Measurements from ENCODE around the gene ANKDD1B. TPM values are rescaled to one million over a fixed set of nuclear protein-coding genes. Genes with fewer than 3 reads are reported as not detected.
"Not testable (repeated sequence)": the region's sequence is repeated elsewhere in the genome, so short reads cannot be mapped to it uniquely, and the experiment has no call there.

ANKDD1B gene
- polyA plus RNA-seq, 3 donors from 2014 or later: 0.63 to 0.76 (median 0.71) TPM

- Mint-ChIP-seq H3K4me1 (peaks cover 6 to 12% of the 10 kb centered on the region in 2 donors), H3K4me3 (no peak overlapping the region), H3K9me3 (no peaks in the 10 kb centered on the region), H3K36me3 (peaks cover 31 to 39% (median 32%) of the 10 kb centered on the region in 3 donors), H3K27ac (no peak overlapping the region), H3K27me3 (ENCODE audit: low read depth in 3 of 3) (peaks cover 0 to 3% (median 0%) of the 10 kb centered on the region in 3 donors)
- no peak for DNase-seq
These were observed 7.9 kb upstream of the ANKDD1B start for GRCh38 chr5:75603371-75603770.

GRCh38 chr5:75603821-75604220 lies 7.4 kb upstream of the ANKDD1B start:
- H3K4me3 Mint-ChIP-seq: no peak overlapping the region
- no peak for DNase-seq
- H3K27ac Mint-ChIP-seq: no peak overlapping the region
- H3K4me1 Mint-ChIP-seq: peaks cover 6 to 12% of the 10 kb centered on the region in 2 donors
- H3K9me3 Mint-ChIP-seq: no peaks in the 10 kb centered on the region
- H3K27me3 Mint-ChIP-seq (ENCODE audit: low read depth in 3 of 3): peaks cover 0 to 3% (median 0%) of the 10 kb centered on the region in 3 donors
- H3K36me3 Mint-ChIP-seq: peaks cover 32 to 39% (median 33%) of the 10 kb centered on the region in 3 donors

GRCh38 chr5:75607341-75607740 lies 3.9 kb upstream of the ANKDD1B start:
- not testable (repeated sequence) for H3K4me3 Mint-ChIP-seq; DNase-seq; H3K4me1 Mint-ChIP-seq; H3K9me3 Mint-ChIP-seq; H3K27ac Mint-ChIP-seq; H3K27me3 Mint-ChIP-seq (ENCODE audit: low read depth in 3 of 3)
- H3K36me3 Mint-ChIP-seq: peaks cover 18 to 29% (median 27%) of the 10 kb centered on the region in 3 donors

GRCh38 chr5:75608870-75609269 lies 2.4 kb upstream of the ANKDD1B start:
- H3K4me1 Mint-ChIP-seq: peaks cover 4 to 10% of the 10 kb centered on the region in 2 donors
- no peak overlapping the region for H3K27ac Mint-ChIP-seq
- no peak for DNase-seq
- peaks cover 0 to 9% (median 3%) of the 10 kb centered on the region in 3 donors for H3K27me3 Mint-ChIP-seq (ENCODE audit: low read depth in 3 of 3)
- peaks cover 12 to 23% (median 14%) of the 10 kb centered on the region in 3 donors for H3K36me3 Mint-ChIP-seq
- no peak overlapping the region for H3K4me3 Mint-ChIP-seq
- H3K9me3 Mint-ChIP-seq: peaks cover 0 to 1% (median 0%) of the 10 kb centered on the region in 6 donors

- peaks cover 4 to 10% of the 10 kb centered on the region in 2 donors for H3K4me1 Mint-ChIP-seq
- H3K27ac Mint-ChIP-seq: no peak overlapping the region
- no peak overlapping the region for H3K4me3 Mint-ChIP-seq
These were observed 1.1 kb upstream of the ANKDD1B start for GRCh38 chr5:75610201-75610600.

GRCh38 chr5:75610859-75611310 lies 368 bp upstream of the ANKDD1B start:
- not testable (repeated sequence) for H3K27me3 Mint-ChIP-seq (ENCODE audit: low read depth in 3 of 3); H3K27ac Mint-ChIP-seq; H3K9me3 Mint-ChIP-seq; DNase-seq; H3K4me1 Mint-ChIP-seq
- peaks cover 5 to 14% (median 10%) of the 10 kb centered on the region in 3 donors for H3K36me3 Mint-ChIP-seq
- H3K4me3 Mint-ChIP-seq: peak overlapping the region in 2 of 5 donors; percentile 10 to 54

More at GRCh38 chr5:75610201-75610600, 1.1 kb upstream of the ANKDD1B start:
- peaks cover 0 to 9% (median 3%) of the 10 kb centered on the region in 3 donors for H3K27me3 Mint-ChIP-seq (ENCODE audit: low read depth in 3 of 3)
- no peak for DNase-seq
- peaks cover 5 to 15% (median 10%) of the 10 kb centered on the region in 3 donors for H3K36me3 Mint-ChIP-seq
- peaks cover 0 to 1% (median 0%) of the 10 kb centered on the region in 6 donors for H3K9me3 Mint-ChIP-seq

- Mint-ChIP-seq H3K27ac (no peak overlapping the region), H3K9me3 (peaks cover 0 to 1% (median 0%) of the 10 kb centered on the region in 6 donors), H3K4me1 (peaks cover 4 to 10% of the 10 kb centered on the region in 2 donors), H3K36me3 (peaks cover 5 to 14% (median 6%) of the 10 kb centered on the region in 3 donors), H3K4me3 (no peak overlapping the region), H3K27me3 (ENCODE audit: low read depth in 3 of 3) (peaks cover 0 to 9% (median 3%) of the 10 kb centered on the region in 3 donors)
- DNase-seq: no peak
These were observed 945 bp downstream of the ANKDD1B start for GRCh38 chr5:75612226-75612569.

- H3K27me3 Mint-ChIP-seq (ENCODE audit: low read depth in 3 of 3): peaks cover 0 to 7% (median 3%) of the 10 kb centered on the region in 3 donors
- H3K27ac Mint-ChIP-seq: no peak overlapping the region
- H3K9me3 Mint-ChIP-seq: peaks cover 0 to 1% (median 0%) of the 10 kb centered on the region in 6 donors
- no peak overlapping the region for H3K4me3 Mint-ChIP-seq
- DNase-seq: no peak
- H3K36me3 Mint-ChIP-seq: peaks cover 0 to 10% (median 4%) of the 10 kb centered on the region in 3 donors
- peaks cover 4 to 10% of the 10 kb centered on the region in 2 donors for H3K4me1 Mint-ChIP-seq
These were observed 1.6 kb downstream of the ANKDD1B start for GRCh38 chr5:75612901-75613300.

- DNase-seq: no peak
- Mint-ChIP-seq H3K27ac (no peak overlapping the region), H3K9me3 (peaks cover 0 to 1% (median 0%) of the 10 kb centered on the region in 6 donors), H3K4me3 (no peak overlapping the region), H3K27me3 (ENCODE audit: low read depth in 3 of 3) (peaks cover 0 to 7% (median 3%) of the 10 kb centered on the region in 3 donors), H3K4me1 (peaks cover 4 to 10% of the 10 kb centered on the region in 2 donors), H3K36me3 (peaks cover 0 to 7% (median 4%) of the 10 kb centered on the region in 3 donors)
These were observed 2.9 kb downstream of the ANKDD1B start for GRCh38 chr5:75614176-75614575.

- DNase-seq: no peak
- no peaks in the 10 kb centered on the region for H3K4me1 Mint-ChIP-seq
- H3K4me3 Mint-ChIP-seq: no peak overlapping the region
- peaks cover 0 to 1% (median 0%) of the 10 kb centered on the region in 6 donors for H3K9me3 Mint-ChIP-seq
- H3K27me3 Mint-ChIP-seq (ENCODE audit: low read depth in 3 of 3): peaks cover 0 to 5% (median 3%) of the 10 kb centered on the region in 3 donors
- no peaks in the 10 kb centered on the region for H3K36me3 Mint-ChIP-seq
- no peak overlapping the region for H3K27ac Mint-ChIP-seq
These were observed 5.2 kb downstream of the ANKDD1B start for GRCh38 chr5:75616371-75616881.

GRCh38 chr5:75616971-75617621 lies 5.8 kb downstream of the ANKDD1B start:
- H3K27ac Mint-ChIP-seq: no peak overlapping the region
- DNase-seq: no peak
- H3K9me3 Mint-ChIP-seq: peaks cover 0 to 1% (median 0%) of the 10 kb centered on the region in 6 donors
- no peaks in the 10 kb centered on the region for H3K4me1 Mint-ChIP-seq
- H3K27me3 Mint-ChIP-seq (ENCODE audit: low read depth in 3 of 3): peaks cover 0 to 3% (median 3%) of the 10 kb centered on the region in 3 donors
- no peak overlapping the region for H3K4me3 Mint-ChIP-seq
- H3K36me3 Mint-ChIP-seq: no peaks in the 10 kb centered on the region

- no peak for DNase-seq
- Mint-ChIP-seq H3K4me3 (no peak overlapping the region), H3K36me3 (no peaks in the 10 kb centered on the region), H3K4me1 (no peaks in the 10 kb centered on the region), H3K27me3 (ENCODE audit: low read depth in 3 of 3) (peaks cover 0 to 3% (median 0%) of the 10 kb centered on the region in 3 donors), H3K9me3 (peaks cover 0 to 1% (median 0%) of the 10 kb centered on the region in 6 donors), H3K27ac (no peak overlapping the region)
These were observed 6.6 kb downstream of the ANKDD1B start for GRCh38 chr5:75617736-75618352.

GRCh38 chr5:75620184-75620959 lies 9.1 kb downstream of the ANKDD1B start:
- no peaks in the 10 kb centered on the region for H3K27me3 Mint-ChIP-seq (ENCODE audit: low read depth in 3 of 3)
- H3K4me1 Mint-ChIP-seq: no peaks in the 10 kb centered on the region
- DNase-seq: no peak
- no peak overlapping the region for H3K27ac Mint-ChIP-seq
- H3K36me3 Mint-ChIP-seq: no peaks in the 10 kb centered on the region
- H3K4me3 Mint-ChIP-seq: no peak overlapping the region
- no peaks in the 10 kb centered on the region for H3K9me3 Mint-ChIP-seq
